Measurements from ENCODE around the gene BMPER. TPM values are rescaled to one million over a fixed set of nuclear protein-coding genes. Genes with fewer than 3 reads are reported as not detected.
A peak's percentile ranks its signal among the peaks of the same experiment; 100 is the strongest.

BMPER gene
- total and polyA plus RNA-seq, 2 of the 8 experiments (the other 6 are each of a cell fraction or from before 2014, with no cell fraction given): 0.33 to 0.69 TPM

GRCh38 chr7:34108165-34108564 is 202.8 kb downstream of the BMPER start:
- FAIRE-seq (no peak), DNase-seq (ENCODE audit: low read depth in 1 of 2, low spot score in 2 of 2) (no peak)
- no peak overlapping the region for H2BK120ac ChIP-seq (replicated peaks; ENCODE audit: low read depth, low read length)
- H3K14ac ChIP-seq (ENCODE audit: insufficient read length): no peak overlapping the region
- H3K18ac ChIP-seq (ENCODE audit: extremely low read depth, low read length): no peak overlapping the region
- no peak overlapping the region for H4K5ac ChIP-seq (ENCODE audit: insufficient read length, low read depth, low read length)
- H2BK12ac ChIP-seq (ENCODE audit: low read depth, low read length): no peak overlapping the region
- no peak overlapping the region for H3K4me3 ChIP-seq (ENCODE audit: extremely low read depth in 1 of 4, insufficient read depth in 2 of 4, low read depth in 3 of 4, low read length in 4 of 4)
- no peaks in the 10 kb centered on the region for H4K20me1 ChIP-seq (replicated peaks in 1 of 2; ENCODE audit: control insufficient read depth in 1 of 2, insufficient read depth in 2 of 2, low read length in 2 of 2)
- H3K23me2 ChIP-seq (ENCODE audit: low read depth, low read length): no peaks in the 10 kb centered on the region
- H3K27ac ChIP-seq (ENCODE audit: low read depth, low read length): no peak overlapping the region
- no peak overlapping the region for H2AK5ac ChIP-seq (ENCODE audit: low read depth, low read length)
- H4K8ac ChIP-seq (ENCODE audit: extremely low read depth, insufficient read depth, low read length): no peak overlapping the region
- H3K4me1 ChIP-seq (replicated peaks in 1 of 4; ENCODE audit: control insufficient read depth in 3 of 4, insufficient read depth in 4 of 4, low read length in 3 of 4): 0 out of 7 replicates have a peak, but pooled peaks cover 0 to 2% (median 0%) of the 10 kb centered on the region in 4 experiments
- no peak overlapping the region for H3K4me2 ChIP-seq (ENCODE audit: insufficient read depth in 1 of 2, low read depth in 2 of 2, low read length in 2 of 2)
- H2BK5ac ChIP-seq (ENCODE audit: low read depth, low read length): no peak overlapping the region
- H3K4ac ChIP-seq (replicated peaks; ENCODE audit: insufficient read length, low read depth, low read length): no peak overlapping the region
- WGBS, 2 experiments (ENCODE audit: extremely low coverage in 1 of 2, insufficient coverage in 1 of 2, insufficient read length in 1 of 2, insufficient replicate concordance in 2 of 2, low coverage in 1 of 2, low lambda C conversion rate in 2 of 2, missing lambda C conversion rate in 1 of 2): 71% methylated on average over 4 of the region's 4 CpGs; no CpG with 5 or more reads in 1 of the 2 experiments
- no peak overlapping the region for H3K56ac ChIP-seq (replicated peaks; ENCODE audit: insufficient read length, low read depth, low read length)
- ChIA-PET POLR2A (ENCODE audit: partially characterized antibody) (no interaction called here), CTCF (ENCODE audit: partially characterized antibody) (no interaction called here)
- no peaks in the 10 kb centered on the region for H3K79me1 ChIP-seq (ENCODE audit: low read depth, low read length)
- peak overlapping the region; percentile 27; the same call in 1 of the 2 replicates for H2BK20ac ChIP-seq (ENCODE audit: low read length)
- H4K91ac ChIP-seq (replicated peaks; ENCODE audit: insufficient read length, low read length): no peak overlapping the region
- no peaks in the 10 kb centered on the region for H3K9me3 ChIP-seq (ENCODE audit: insufficient read depth in 2 of 2, low read depth in 1 of 2, low read length in 1 of 2)
- H3K9ac ChIP-seq (replicated peaks in 1 of 4; ENCODE audit: extremely low read depth in 1 of 4, low read depth in 3 of 4, low read length in 3 of 4): no peak overlapping the region
- H3K23ac ChIP-seq (ENCODE audit: insufficient read length): no peak overlapping the region
- no peaks in the 10 kb centered on the region for H3K79me2 ChIP-seq (ENCODE audit: control insufficient read depth in 1 of 2, insufficient read depth in 2 of 2, low read length in 2 of 2)
- H3K27me3 ChIP-seq (replicated peaks in 1 of 4; ENCODE audit: control insufficient read depth in 3 of 4, extremely low read depth in 1 of 4, insufficient read depth in 3 of 4, low read length in 3 of 4): no peaks in the 10 kb centered on the region
- no peak overlapping the region for H2AFZ ChIP-seq (ENCODE audit: low read length)
- H2BK15ac ChIP-seq (ENCODE audit: low read length): no peak overlapping the region
- H3K36me3 ChIP-seq (ENCODE audit: control insufficient read depth in 2 of 4, insufficient read depth in 4 of 4, low read length in 3 of 4): no peaks in the 10 kb centered on the region; a peak in 1 of 8 replicates
- TF ChIP-seq FOSL1 (IDR thresholded peaks at IDR 0.05; ENCODE audit: insufficient read depth, low read depth, low read length) (no peak), JUND (IDR thresholded peaks at IDR 0.05; ENCODE audit: low read length) (no peak), CREB1 (IDR thresholded peaks at IDR 0.05) (no peak), SP4 (IDR thresholded peaks at IDR 0.05; ENCODE audit: low read length) (no peak), RAD21 (IDR thresholded peaks at IDR 0.05 in 1 of 2, conservative IDR thresholded peaks at IDR 0.05 in 1 of 2; ENCODE audit: low read depth in 2 of 2, low read length in 2 of 2) (no peak), TAF7 (optimal IDR thresholded peaks at IDR 0.05; ENCODE audit: borderline replicate concordance, low read depth, low read length) (no peak), ATF2 (IDR thresholded peaks at IDR 0.05; ENCODE audit: low read length) (no peak), E2F6 (IDR thresholded peaks at IDR 0.05) (no peak), KDM1A (IDR thresholded peaks at IDR 0.05; ENCODE audit: borderline replicate concordance, low read length) (no peak), TBP (IDR thresholded peaks at IDR 0.05; ENCODE audit: low read depth, low read length) (no peak), GABPA (IDR thresholded peaks at IDR 0.05; ENCODE audit: borderline replicate concordance, insufficient read depth, low read length) (no peak), NRF1 (IDR thresholded peaks at IDR 0.05; ENCODE audit: low read depth, low read length) (no peak)

All from H1 (cell line).